H9 (cell line): ENCODE measurements around the gene MYO5C. TPM values are rescaled to one million over a fixed set of nuclear protein-coding genes. Genes with fewer than 3 reads are reported as not detected.

ENCODE experiments used
- DNase-seq: peaks from one replicate; pipeline ENCODE4 v3.0.0-alpha.2; 2017
- H2AFZ ChIP-seq: one replicate; pipeline ENCODE4 v1.6.1; 2013; ENCODE audit warnings: mild to moderate bottlenecking, low read length, control low read depth, moderate library complexity
- H2AK5ac ChIP-seq: 2 replicates; pipeline ENCODE4 v1.6.1; 2013; ENCODE audit warnings: low read length, control low read depth, mixed read lengths; ENCODE audit not compliant: insufficient read length
- H2BK120ac ChIP-seq: one replicate; pipeline ENCODE4 v1.6.1; 2013; ENCODE audit warnings: low read depth, mild to moderate bottlenecking, low read length, control low read depth, inconsistent platforms; ENCODE audit not compliant: poor library complexity, severe bottlenecking
- H2BK12ac ChIP-seq: 2 replicates; pipeline ENCODE4 v1.6.1; 2013; ENCODE audit warnings: low read length, control low read depth, mixed read lengths, low read depth; ENCODE audit not compliant: insufficient read length
- H2BK15ac ChIP-seq: 2 replicates; pipeline ENCODE4 v1.6.1; 2013; ENCODE audit warnings: low read depth, low read length, control low read depth
- H2BK20ac ChIP-seq: one replicate; pipeline ENCODE4 v1.6.1; 2013; ENCODE audit warnings: low read depth, mild to moderate bottlenecking, low read length, control low read depth, inconsistent platforms; ENCODE audit not compliant: poor library complexity, severe bottlenecking
- H2BK5ac ChIP-seq: 2 replicates; pipeline ENCODE4 v1.6.1; 2013; ENCODE audit warnings: low read length, control low read depth, mixed read lengths; ENCODE audit not compliant: insufficient read length
- H3K14ac ChIP-seq: 2 replicates; pipeline ENCODE4 v1.6.1; 2013; ENCODE audit warnings: low read length, control low read depth; ENCODE audit not compliant: insufficient read depth
- H3K18ac ChIP-seq: 2 replicates; pipeline ENCODE4 v1.6.1; 2013; ENCODE audit warnings: low read depth, mild to moderate bottlenecking, mixed read lengths, low read length, control low read depth; ENCODE audit not compliant: insufficient read length
- H3K23ac ChIP-seq: 2 replicates; pipeline ENCODE4 v1.6.1; 2013; ENCODE audit warnings: low read length, control low read depth, mixed read lengths, low read depth; ENCODE audit not compliant: insufficient read length
- H3K23me2 ChIP-seq: 2 replicates; pipeline ENCODE4 v1.6.1; 2013; ENCODE audit warnings: low read depth, mild to moderate bottlenecking, mixed read lengths, low read length, control low read depth; ENCODE audit not compliant: insufficient read length, poor library complexity, severe bottlenecking
- H3K27ac ChIP-seq: 2 replicates; pipeline ENCODE4 v1.5.1; 2013; ENCODE audit warnings: low read length, control low read depth, mixed read lengths, low read depth; ENCODE audit not compliant: insufficient read length
- H3K27me3 ChIP-seq: 2 replicates; pipeline ENCODE4 v1.6.1; 2013; ENCODE audit warnings: low read length, control low read depth, inconsistent platforms; ENCODE audit not compliant: insufficient read depth
- H3K4ac ChIP-seq: 2 replicates; pipeline ENCODE4 v1.6.1; 2013; ENCODE audit warnings: low read depth, mild to moderate bottlenecking, control low read depth, inconsistent platforms, low read length, moderate library complexity
- H3K4me1 ChIP-seq: 2 replicates; pipeline ENCODE4 v1.6.1; 2013; ENCODE audit warnings: low read length, control low read depth, inconsistent platforms; ENCODE audit not compliant: insufficient read depth
- H3K4me2 ChIP-seq: 2 replicates; pipeline ENCODE4 v1.6.1; 2013; ENCODE audit warnings: low read length, control low read depth, mixed read lengths; ENCODE audit not compliant: insufficient read length, insufficient read depth
- H3K56ac ChIP-seq: 2 replicates; pipeline ENCODE4 v1.6.1; 2013; ENCODE audit warnings: low read depth, mild to moderate bottlenecking, mixed read lengths, low read length, control low read depth; ENCODE audit not compliant: insufficient read length
- H3K79me1 ChIP-seq: 2 replicates; pipeline ENCODE4 v1.6.1; 2013; ENCODE audit warnings: low read depth, mild to moderate bottlenecking, moderate library complexity, low read length, control low read depth, inconsistent platforms; ENCODE audit not compliant: insufficient read depth, poor library complexity, severe bottlenecking
- H3K79me2 ChIP-seq: 2 replicates; pipeline ENCODE4 v1.6.1; 2013; ENCODE audit warnings: low read length, control low read depth, inconsistent platforms; ENCODE audit not compliant: insufficient read depth
- H3K9ac ChIP-seq: 2 replicates; pipeline ENCODE4 v1.6.1; 2013; ENCODE audit warnings: low read length, control low read depth, mixed read lengths; ENCODE audit not compliant: insufficient read length; ENCODE audit errors: extremely low read depth
- H3K9me3 ChIP-seq: one replicate; pipeline ENCODE4 v1.6.1; 2013; ENCODE audit warnings: low read depth, low read length, inconsistent platforms; ENCODE audit not compliant: control insufficient read depth
- H3T11ph ChIP-seq: one replicate; pipeline ENCODE4 v1.6.1; 2013; ENCODE audit warnings: mild to moderate bottlenecking, low read length, control low read depth, inconsistent platforms
- H4K20me1 ChIP-seq: one replicate; pipeline ENCODE4 v1.6.1; 2013; ENCODE audit not compliant: control insufficient read depth, insufficient read length, insufficient read depth
- H4K5ac ChIP-seq: 2 replicates; pipeline ENCODE4 v1.6.1; 2013; ENCODE audit warnings: low read depth, mild to moderate bottlenecking, mixed read lengths, low read length, control low read depth; ENCODE audit not compliant: insufficient read length
- H4K8ac ChIP-seq: replicated peaks from 2 replicates; pipeline ENCODE4 v1.6.1; 2013; ENCODE audit warnings: low read length, control low read depth, mixed read lengths, low read depth; ENCODE audit not compliant: insufficient read length
- H4K91ac ChIP-seq: 2 replicates; pipeline ENCODE4 v1.6.1; 2013; ENCODE audit warnings: low read depth, mild to moderate bottlenecking, moderate library complexity, mixed read lengths, low read length, control low read depth; ENCODE audit not compliant: insufficient read length
- H3K27ac Mint-ChIP-seq, 3 experiments: 2 replicates in 2 of 3; 3 replicates in 1 of 3; pipeline ENCODE4 v1.8.0; 2020 to 2021; ENCODE audit warnings: mixed read lengths in 3 of 3, mild to moderate bottlenecking in 1 of 3, moderate library complexity in 1 of 3
- H3K27me3 Mint-ChIP-seq: 2 replicates; pipeline ENCODE4 v1.8.0; 2021; ENCODE audit warnings: low read depth, mild to moderate bottlenecking, moderate library complexity, mixed read lengths
- H3K36me3 Mint-ChIP-seq, 3 experiments: 2 replicates in 2 of 3; 3 replicates in 1 of 3; pipeline ENCODE4 v1.8.0; 2020 to 2021; ENCODE audit warnings: low read depth in 3 of 3, mixed read lengths in 3 of 3; ENCODE audit not compliant: insufficient read depth in 1 of 3
- H3K4me1 Mint-ChIP-seq, 2 experiments: 2 replicates each; pipeline ENCODE4 v1.8.0; 2020; ENCODE audit warnings: mixed read lengths in 2 of 2
- H3K4me3 Mint-ChIP-seq, 2 experiments: 2 replicates in 1 of 2; 3 replicates in 1 of 2; pipeline ENCODE4 v1.8.0; 2020 to 2021; ENCODE audit warnings: mild to moderate bottlenecking in 2 of 2, mixed read lengths in 2 of 2, moderate library complexity in 1 of 2
- H3K9me3 Mint-ChIP-seq, 2 experiments: 2 replicates in 1 of 2; 3 replicates in 1 of 2; pipeline ENCODE4 v1.8.0; 2020; ENCODE audit warnings: mild to moderate bottlenecking in 2 of 2, mixed read lengths in 2 of 2, moderate library complexity in 1 of 2
- CTCF ChIP-seq: fragments of 200-600 bp; sonication (generic); conservative IDR thresholded peaks from 3 replicates; pipeline ENCODE4 v1.8.0; 2021; ENCODE audit warnings: antibody characterized with exemption, mild to moderate bottlenecking
- WGBS: extraction: QIAGEN DNeasy Blood & Tissue Kit; methylation state at CpG from one replicate; pipeline ENCODE4 v1.1.7; 2013; ENCODE audit warnings: missing lambda C conversion rate, low lambda C conversion rate, mixed read lengths; ENCODE audit not compliant: insufficient read length; ENCODE audit errors: extremely low coverage; 5-methylcytosine and 5-hydroxymethylcytosine counted together
- total RNA-seq: library from RNA; stranded (reverse); gene quantifications from 2 replicates; pipeline ENCODE4 v1.2.1, GENCODE V29; 2021

The MYO5C gene
- total RNA-seq, 1 experiment from 2014 or later, result 22.2 TPM

- H2BK15ac ChIP-seq, result no peak overlapping the region
- no peak overlapping the region for H3K4me3 Mint-ChIP-seq
- H3K4me1 Mint-ChIP-seq, result no peaks in the 10 kb centered on the region
- H3K23me2 ChIP-seq, result no peaks in the 10 kb centered on the region
- H3K27ac ChIP-seq, result no peak overlapping the region
- no peaks in the 10 kb centered on the region for H3K9me3 ChIP-seq
- no peaks in the 10 kb centered on the region for H3K79me1 ChIP-seq
- H3K4me1 ChIP-seq, result no peaks in the 10 kb centered on the region
- no peak overlapping the region for H3K27ac Mint-ChIP-seq
- no peak overlapping the region for H4K91ac ChIP-seq
- no peak overlapping the region for H3K18ac ChIP-seq
- no peak overlapping the region for H3T11ph ChIP-seq
- H2BK120ac ChIP-seq, result no peak overlapping the region
- H3K4me2 ChIP-seq, result no peak overlapping the region
- no CpG with 5 or more reads among the region's 4 CpGs for WGBS
- no peak overlapping the region for H4K8ac ChIP-seq
- H3K36me3 Mint-ChIP-seq, result peaks cover 16 to 68% (median 40%) of the 10 kb centered on the region in 3 experiments; a peak in 6 of 7 replicates
- H3K79me2 ChIP-seq, result no peaks in the 10 kb centered on the region
- no peak overlapping the region for H2AFZ ChIP-seq
- no peak overlapping the region for H4K5ac ChIP-seq
- H3K27me3 Mint-ChIP-seq, result no peaks in the 10 kb centered on the region
- no peak overlapping the region for H2BK12ac ChIP-seq
- H4K20me1 ChIP-seq, result no peaks in the 10 kb centered on the region
- H2BK20ac ChIP-seq, result no peak overlapping the region
- no peak overlapping the region for H2AK5ac ChIP-seq
- no peak overlapping the region for H3K14ac ChIP-seq
- no peaks in the 10 kb centered on the region for H3K9me3 Mint-ChIP-seq
- H3K56ac ChIP-seq, result no peak overlapping the region
- no peak overlapping the region for H2BK5ac ChIP-seq
- no peaks in the 10 kb centered on the region for H3K27me3 ChIP-seq
- H3K9ac ChIP-seq, result no peak overlapping the region
- DNase-seq, result no peak
- no peak overlapping the region for H3K23ac ChIP-seq
- H3K4ac ChIP-seq, result no peak overlapping the region
- no peak for TF ChIP-seq CTCF
These were observed 76.8 kb downstream of the MYO5C start for GRCh38 chr15:52218816-52219215.
